GM23338 (cell line): Measurements from ENCODE around the gene MIX23.

Experiments
- CREB1 ChIP-seq: fragments of 250-450 bp; sonication (Bioruptor Pico); IDR thresholded peaks from 2 replicates; pipeline ENCODE4 v1.5.0; 2020; ENCODE audit warnings: low read depth, mild to moderate bottlenecking, moderate library complexity
- EZH2 ChIP-seq: fragments of 200-600 bp; sonication (generic); IDR thresholded peaks from one replicate; pipeline ENCODE4 v1.8.0; 2017; ENCODE audit warnings: antibody characterized with exemption, mild to moderate bottlenecking, low read depth; ENCODE audit not compliant: unreplicated experiment
- EZH2phosphoT487 ChIP-seq: fragments of 200-600 bp; sonication (generic); IDR thresholded peaks from one replicate; pipeline ENCODE4 v1.8.1; 2018; ENCODE audit warnings: antibody characterized with exemption; ENCODE audit not compliant: unreplicated experiment
- POLR2AphosphoS5 ChIP-seq: IDR thresholded peaks from 2 replicates; pipeline ENCODE4 v1.6.1; 2016; ENCODE audit warnings: antibody characterized with exemption, low read depth
- STAT1 ChIP-seq: IDR thresholded peaks from one replicate; pipeline ENCODE4 v1.6.1; 2016; ENCODE audit warnings: antibody characterized with exemption; ENCODE audit not compliant: unreplicated experiment
- TF ChIP-seq, protein P1 (sequence below), 2 experiments: fragments of 200-600 bp in 1 of 2; sonication (generic) in 1 of 2; conservative IDR thresholded peaks; 2 replicates each; pipeline versions ENCODE4 v1.5.1 to v1.6.1; 2016 to 2017; ENCODE audit warnings: antibody characterized with exemption in 2 of 2, low read depth in 2 of 2, mild to moderate bottlenecking in 2 of 2, moderate library complexity in 1 of 2
- TF ChIP-seq, protein P2 (sequence below): fragments of 250-450 bp; sonication (Bioruptor Pico); IDR thresholded peaks from 2 replicates; pipeline ENCODE4 v1.5.0; 2020; ENCODE audit warnings: mild to moderate bottlenecking, moderate library complexity

DNA sequence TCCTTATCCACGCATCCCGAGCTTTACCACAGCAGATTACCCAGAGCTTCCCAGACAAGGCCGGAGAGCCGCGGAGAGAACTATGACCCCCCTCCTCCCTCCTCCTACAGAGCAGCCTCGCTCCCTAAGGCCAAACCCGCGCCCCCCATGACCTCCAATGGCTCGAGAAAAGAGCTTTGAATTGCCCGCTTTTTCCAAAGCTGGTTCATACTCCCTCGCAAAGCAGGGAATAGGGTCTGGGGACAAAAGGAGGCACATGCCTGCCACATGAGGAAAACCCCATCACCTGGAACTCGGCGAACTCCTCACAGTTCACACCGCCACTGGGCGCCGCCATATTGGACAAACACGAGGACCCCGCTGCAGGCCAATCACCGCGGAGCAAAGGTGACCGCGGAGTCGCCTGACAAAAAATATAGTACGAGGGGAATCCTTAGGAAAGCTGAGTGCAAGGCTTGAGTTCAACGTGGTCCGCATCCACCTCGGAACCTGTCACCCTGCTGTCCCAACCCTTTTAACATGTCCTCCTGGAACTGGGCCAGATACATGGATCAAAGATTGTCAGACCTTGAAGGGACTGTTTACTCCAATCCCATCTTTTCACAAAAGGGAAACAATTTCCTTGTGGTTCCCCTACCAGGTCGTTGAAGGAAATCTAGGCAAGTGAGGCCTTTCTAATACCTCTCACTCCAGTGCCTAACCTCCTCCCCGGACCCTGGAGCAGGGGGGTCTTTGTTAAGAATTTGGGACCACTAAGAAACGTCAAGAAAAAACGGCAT lies at the start of gene MIX23:
- TF ChIP-seq, protein P1, sequence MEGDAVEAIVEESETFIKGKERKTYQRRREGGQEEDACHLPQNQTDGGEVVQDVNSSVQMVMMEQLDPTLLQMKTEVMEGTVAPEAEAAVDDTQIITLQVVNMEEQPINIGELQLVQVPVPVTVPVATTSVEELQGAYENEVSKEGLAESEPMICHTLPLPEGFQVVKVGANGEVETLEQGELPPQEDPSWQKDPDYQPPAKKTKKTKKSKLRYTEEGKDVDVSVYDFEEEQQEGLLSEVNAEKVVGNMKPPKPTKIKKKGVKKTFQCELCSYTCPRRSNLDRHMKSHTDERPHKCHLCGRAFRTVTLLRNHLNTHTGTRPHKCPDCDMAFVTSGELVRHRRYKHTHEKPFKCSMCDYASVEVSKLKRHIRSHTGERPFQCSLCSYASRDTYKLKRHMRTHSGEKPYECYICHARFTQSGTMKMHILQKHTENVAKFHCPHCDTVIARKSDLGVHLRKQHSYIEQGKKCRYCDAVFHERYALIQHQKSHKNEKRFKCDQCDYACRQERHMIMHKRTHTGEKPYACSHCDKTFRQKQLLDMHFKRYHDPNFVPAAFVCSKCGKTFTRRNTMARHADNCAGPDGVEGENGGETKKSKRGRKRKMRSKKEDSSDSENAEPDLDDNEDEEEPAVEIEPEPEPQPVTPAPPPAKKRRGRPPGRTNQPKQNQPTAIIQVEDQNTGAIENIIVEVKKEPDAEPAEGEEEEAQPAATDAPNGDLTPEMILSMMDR (conservative IDR thresholded peaks at IDR 0.05; ENCODE audit: low read depth in 2 of 2) = no peak
- TF ChIP-seq EZH2phosphoT487 = no peak
- peak; percentile 81 for TF ChIP-seq POLR2AphosphoS5
- TF ChIP-seq, protein P2, sequence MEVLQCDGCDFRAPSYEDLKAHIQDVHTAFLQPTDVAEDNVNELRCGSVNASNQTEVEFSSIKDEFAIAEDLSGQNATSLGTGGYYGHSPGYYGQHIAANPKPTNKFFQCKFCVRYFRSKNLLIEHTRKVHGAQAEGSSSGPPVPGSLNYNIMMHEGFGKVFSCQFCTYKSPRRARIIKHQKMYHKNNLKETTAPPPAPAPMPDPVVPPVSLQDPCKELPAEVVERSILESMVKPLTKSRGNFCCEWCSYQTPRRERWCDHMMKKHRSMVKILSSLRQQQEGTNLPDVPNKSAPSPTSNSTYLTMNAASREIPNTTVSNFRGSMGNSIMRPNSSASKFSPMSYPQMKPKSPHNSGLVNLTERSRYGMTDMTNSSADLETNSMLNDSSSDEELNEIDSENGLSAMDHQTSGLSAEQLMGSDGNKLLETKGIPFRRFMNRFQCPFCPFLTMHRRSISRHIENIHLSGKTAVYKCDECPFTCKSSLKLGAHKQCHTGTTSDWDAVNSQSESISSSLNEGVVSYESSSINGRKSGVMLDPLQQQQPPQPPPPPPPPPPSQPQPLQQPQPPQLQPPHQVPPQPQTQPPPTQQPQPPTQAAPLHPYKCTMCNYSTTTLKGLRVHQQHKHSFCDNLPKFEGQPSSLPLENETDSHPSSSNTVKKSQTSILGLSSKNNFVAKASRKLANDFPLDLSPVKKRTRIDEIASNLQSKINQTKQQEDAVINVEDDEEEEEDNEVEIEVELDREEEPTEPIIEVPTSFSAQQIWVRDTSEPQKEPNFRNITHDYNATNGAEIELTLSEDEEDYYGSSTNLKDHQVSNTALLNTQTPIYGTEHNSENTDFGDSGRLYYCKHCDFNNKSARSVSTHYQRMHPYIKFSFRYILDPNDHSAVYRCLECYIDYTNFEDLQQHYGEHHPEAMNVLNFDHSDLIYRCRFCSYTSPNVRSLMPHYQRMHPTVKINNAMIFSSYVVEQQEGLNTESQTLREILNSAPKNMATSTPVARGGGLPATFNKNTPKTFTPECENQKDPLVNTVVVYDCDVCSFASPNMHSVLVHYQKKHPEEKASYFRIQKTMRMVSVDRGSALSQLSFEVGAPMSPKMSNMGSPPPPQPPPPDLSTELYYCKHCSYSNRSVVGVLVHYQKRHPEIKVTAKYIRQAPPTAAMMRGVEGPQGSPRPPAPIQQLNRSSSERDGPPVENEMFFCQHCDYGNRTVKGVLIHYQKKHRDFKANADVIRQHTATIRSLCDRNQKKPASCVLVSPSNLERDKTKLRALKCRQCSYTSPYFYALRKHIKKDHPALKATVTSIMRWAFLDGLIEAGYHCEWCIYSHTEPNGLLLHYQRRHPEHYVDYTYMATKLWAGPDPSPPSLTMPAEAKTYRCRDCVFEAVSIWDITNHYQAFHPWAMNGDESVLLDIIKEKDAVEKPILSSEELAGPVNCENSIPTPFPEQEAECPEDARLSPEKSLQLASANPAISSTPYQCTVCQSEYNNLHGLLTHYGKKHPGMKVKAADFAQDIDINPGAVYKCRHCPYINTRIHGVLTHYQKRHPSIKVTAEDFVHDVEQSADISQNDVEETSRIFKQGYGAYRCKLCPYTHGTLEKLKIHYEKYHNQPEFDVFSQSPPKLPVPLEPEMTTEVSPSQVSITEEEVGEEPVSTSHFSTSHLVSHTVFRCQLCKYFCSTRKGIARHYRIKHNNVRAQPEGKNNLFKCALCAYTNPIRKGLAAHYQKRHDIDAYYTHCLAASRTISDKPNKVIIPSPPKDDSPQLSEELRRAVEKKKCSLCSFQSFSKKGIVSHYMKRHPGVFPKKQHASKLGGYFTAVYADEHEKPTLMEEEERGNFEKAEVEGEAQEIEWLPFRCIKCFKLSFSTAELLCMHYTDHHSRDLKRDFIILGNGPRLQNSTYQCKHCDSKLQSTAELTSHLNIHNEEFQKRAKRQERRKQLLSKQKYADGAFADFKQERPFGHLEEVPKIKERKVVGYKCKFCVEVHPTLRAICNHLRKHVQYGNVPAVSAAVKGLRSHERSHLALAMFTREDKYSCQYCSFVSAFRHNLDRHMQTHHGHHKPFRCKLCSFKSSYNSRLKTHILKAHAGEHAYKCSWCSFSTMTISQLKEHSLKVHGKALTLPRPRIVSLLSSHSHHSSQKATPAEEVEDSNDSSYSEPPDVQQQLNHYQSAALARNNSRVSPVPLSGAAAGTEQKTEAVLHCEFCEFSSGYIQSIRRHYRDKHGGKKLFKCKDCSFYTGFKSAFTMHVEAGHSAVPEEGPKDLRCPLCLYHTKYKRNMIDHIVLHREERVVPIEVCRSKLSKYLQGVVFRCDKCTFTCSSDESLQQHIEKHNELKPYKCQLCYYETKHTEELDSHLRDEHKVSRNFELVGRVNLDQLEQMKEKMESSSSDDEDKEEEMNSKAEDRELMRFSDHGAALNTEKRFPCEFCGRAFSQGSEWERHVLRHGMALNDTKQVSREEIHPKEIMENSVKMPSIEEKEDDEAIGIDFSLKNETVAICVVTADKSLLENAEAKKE (CRISPR knock-in tag) = no peak
- TF ChIP-seq EZH2 = no peak
- 0 out of 2 replicates have a peak, but pooled peaks have one; percentile 8 for TF ChIP-seq CREB1
- TF ChIP-seq STAT1 = no peak
